Ovary (tissue), 9 donors: ENCODE results near the gene REG3A. TPM values are rescaled to one million over a fixed set of nuclear protein-coding genes. Genes with fewer than 3 reads are reported as not detected.

ENCODE experiments used
- DNase-seq, 5 donors: peaks; one replicate each; pipeline ENCODE4 v3.0.0-alpha.2; 2019 to 2020
- H3K27ac ChIP-seq, 2 donors: fragments of 200-600 bp; one replicate each; pipeline versions ENCODE4 v1.5.1 to v1.8.0; 2019 to 2022
- H3K27me3 ChIP-seq: fragments of 200-600 bp; one replicate; pipeline ENCODE4 v1.8.0; 2022
- H3K36me3 ChIP-seq: fragments of 200-600 bp; sonication (generic); one replicate; pipeline ENCODE4 v1.5.1; 2019
- H3K4me1 ChIP-seq: one replicate; pipeline ENCODE4 v1.8.1; 2013; ENCODE audit warnings: mild to moderate bottlenecking, moderate library complexity; ENCODE audit not compliant: insufficient read depth
- H3K4me3 ChIP-seq: fragments of 200-600 bp; sonication (generic); one replicate; pipeline ENCODE4 v1.5.1; 2017
- H3K9me3 ChIP-seq, 2 donors: fragments of 200-600 bp in 1 of 2; sonication (generic) in 1 of 2; one replicate each; pipeline versions ENCODE4 v1.5.1 to v1.8.1; 2013 to 2019; ENCODE audit warnings: mild to moderate bottlenecking in 1 of 2, moderate library complexity in 1 of 2
- EP300 ChIP-seq: sonication (generic); formaldehyde crosslinking; IDR thresholded peaks from one replicate; pipeline ENCODE4 v1.6.1; 2017; ENCODE audit warnings: antibody characterized with exemption
- POLR2A ChIP-seq: fragments of 450-650 bp; IDR thresholded peaks from one replicate; pipeline ENCODE4 v1.6.1; 2017; ENCODE audit warnings: antibody characterized with exemption, mild to moderate bottlenecking, moderate library complexity
- WGBS, 3 donors: extraction: QIAGEN DNeasy Blood & Tissue Kit in 1 of 3; methylation state at CpG; one replicate each; pipeline versions ENCODE4 v1.1.5 to v1.1.7; 2013 to 2017; 5-methylcytosine and 5-hydroxymethylcytosine counted together
- intact Hi-C, 4 donors: fragments of 100-400 bp; cut with DNase I; formaldehyde crosslinking; loops; one replicate each; pipeline versions ENCODE4 v1.11.0 to v1.15.1; 2022 to 2023
- polyA plus RNA-seq, 2 donors: library from polyadenylated mRNA; stranded (reverse); fragments of 200-250 nt in 1 of 2; fragments of 350-450 nt in 1 of 2; fragmentation: Illumina TruSeq in 1 of 2; extraction: RNeasy Lipid Tissue Mini Kit (QIAGEN cat#74804) in 1 of 2; gene quantifications; one replicate each; pipeline ENCODE4 v1.2.3, GENCODE V29; 2013 to 2014
- total RNA-seq, 7 donors: library from RNA; depleted of rRNA in 2 of 7; stranded (reverse); fragments of >200 nt in 2 of 7; fragmentation: NEBNext Ultra II Directional in 3 of 7; extraction: Animal tissue kit (Norgen Biotek cat#: 25700) in 3 of 7; gene quantifications; one replicate each; pipeline versions ENCODE4 v1.1.0 to v1.2.4, GENCODE V29; 2016 to 2023
- TF ChIP-seq, protein P1 (sequence below), 3 donors: fragments of 450-650 bp in 2 of 3; fragments of 200-600 bp in 1 of 3; IDR thresholded peaks; one replicate each; pipeline versions ENCODE4 v1.5.1 to v1.8.0; 2016 to 2022; ENCODE audit warnings: antibody characterized with exemption in 3 of 3, mild to moderate bottlenecking in 1 of 3
- donor health status: DM: no; HTN: no; CAD: no; lungs with moderate emphysema.
- donor health status: DM: no; HTN: no; CAD: no.
- donor health status: Bipolar disorder and iron deficiency.
- donor health status: DM: yes; HTN: yes; CAD: no.
- donor health status: DM: no; HTN: no; CAD: no.
- donor health status: DM: yes; HTN: yes; CAD: no.

Gene REG3A
- total and polyA plus RNA-seq, 9 donors = 0.41 TPM; not detected in 8

DNA sequence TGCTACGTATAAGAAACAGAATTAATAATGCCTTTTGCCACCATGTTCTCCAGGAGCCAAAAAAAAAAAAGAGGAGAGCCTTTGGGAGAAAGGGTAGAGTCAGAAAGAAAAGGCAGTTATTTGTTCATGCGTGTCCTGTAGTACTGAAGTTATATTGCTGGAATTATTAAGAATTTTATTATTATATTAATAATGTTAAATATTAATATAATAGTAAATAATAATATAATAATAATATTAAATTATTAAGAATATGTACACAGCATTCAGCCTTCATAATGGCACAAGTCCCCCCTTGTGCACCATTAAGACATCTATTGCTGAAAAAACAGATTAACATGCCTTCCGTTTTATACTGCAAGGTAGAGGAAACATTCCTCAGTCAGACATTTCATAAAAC lies 31.1 kb downstream of the REG3A start:
- no peak for DNase-seq
- H3K9me3 ChIP-seq = no peaks in the 10 kb centered on the region
- H3K4me1 ChIP-seq = no peaks in the 10 kb centered on the region
- intact Hi-C loops = no loop called here
- no peak for TF ChIP-seq POLR2A
- TF ChIP-seq EP300 = no peak
- TF ChIP-seq, protein P1, sequence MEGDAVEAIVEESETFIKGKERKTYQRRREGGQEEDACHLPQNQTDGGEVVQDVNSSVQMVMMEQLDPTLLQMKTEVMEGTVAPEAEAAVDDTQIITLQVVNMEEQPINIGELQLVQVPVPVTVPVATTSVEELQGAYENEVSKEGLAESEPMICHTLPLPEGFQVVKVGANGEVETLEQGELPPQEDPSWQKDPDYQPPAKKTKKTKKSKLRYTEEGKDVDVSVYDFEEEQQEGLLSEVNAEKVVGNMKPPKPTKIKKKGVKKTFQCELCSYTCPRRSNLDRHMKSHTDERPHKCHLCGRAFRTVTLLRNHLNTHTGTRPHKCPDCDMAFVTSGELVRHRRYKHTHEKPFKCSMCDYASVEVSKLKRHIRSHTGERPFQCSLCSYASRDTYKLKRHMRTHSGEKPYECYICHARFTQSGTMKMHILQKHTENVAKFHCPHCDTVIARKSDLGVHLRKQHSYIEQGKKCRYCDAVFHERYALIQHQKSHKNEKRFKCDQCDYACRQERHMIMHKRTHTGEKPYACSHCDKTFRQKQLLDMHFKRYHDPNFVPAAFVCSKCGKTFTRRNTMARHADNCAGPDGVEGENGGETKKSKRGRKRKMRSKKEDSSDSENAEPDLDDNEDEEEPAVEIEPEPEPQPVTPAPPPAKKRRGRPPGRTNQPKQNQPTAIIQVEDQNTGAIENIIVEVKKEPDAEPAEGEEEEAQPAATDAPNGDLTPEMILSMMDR (IDR thresholded peaks at IDR 0.05) = no peak
- H3K27me3 ChIP-seq = no peaks in the 10 kb centered on the region
- no peak overlapping the region for H3K4me3 ChIP-seq
- WGBS, 3 donors = 84 to 92% (median 89%) methylated on average over 3 of the region's 3 CpGs
- H3K36me3 ChIP-seq = no peaks in the 10 kb centered on the region
- H3K27ac ChIP-seq = no peak overlapping the region

DNA sequence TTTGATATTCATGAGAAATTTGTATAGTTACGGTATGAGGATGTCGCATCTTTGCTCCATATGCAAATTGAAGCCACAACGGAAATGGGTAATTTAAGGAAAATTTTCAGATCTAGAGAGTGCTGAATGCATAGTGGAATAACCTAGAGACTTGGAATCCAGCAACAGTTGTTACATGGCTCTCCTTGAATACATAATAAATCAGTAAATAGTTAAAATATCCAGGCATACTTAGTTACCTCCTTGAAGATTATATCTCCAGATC lies 33.9 kb downstream of the REG3A start:
- Histone ChIP-seq H3K27me3 (no peaks in the 10 kb centered on the region), H3K9me3 (no peaks in the 10 kb centered on the region), H3K4me3 (no peak overlapping the region), H3K36me3 (no peaks in the 10 kb centered on the region), H3K4me1 (no peaks in the 10 kb centered on the region), H3K27ac (no peak overlapping the region)
- DNase-seq = no peak
- TF ChIP-seq EP300 (no peak), POLR2A (no peak)
- TF ChIP-seq, protein P1 (IDR thresholded peaks at IDR 0.05) = no peak
- intact Hi-C loops = no loop called here
- whole genome bisulfite sequencing, 3 donors = 92 to 93% (median 92%) methylated on average over 3 of the region's 3 CpGs

DNA sequence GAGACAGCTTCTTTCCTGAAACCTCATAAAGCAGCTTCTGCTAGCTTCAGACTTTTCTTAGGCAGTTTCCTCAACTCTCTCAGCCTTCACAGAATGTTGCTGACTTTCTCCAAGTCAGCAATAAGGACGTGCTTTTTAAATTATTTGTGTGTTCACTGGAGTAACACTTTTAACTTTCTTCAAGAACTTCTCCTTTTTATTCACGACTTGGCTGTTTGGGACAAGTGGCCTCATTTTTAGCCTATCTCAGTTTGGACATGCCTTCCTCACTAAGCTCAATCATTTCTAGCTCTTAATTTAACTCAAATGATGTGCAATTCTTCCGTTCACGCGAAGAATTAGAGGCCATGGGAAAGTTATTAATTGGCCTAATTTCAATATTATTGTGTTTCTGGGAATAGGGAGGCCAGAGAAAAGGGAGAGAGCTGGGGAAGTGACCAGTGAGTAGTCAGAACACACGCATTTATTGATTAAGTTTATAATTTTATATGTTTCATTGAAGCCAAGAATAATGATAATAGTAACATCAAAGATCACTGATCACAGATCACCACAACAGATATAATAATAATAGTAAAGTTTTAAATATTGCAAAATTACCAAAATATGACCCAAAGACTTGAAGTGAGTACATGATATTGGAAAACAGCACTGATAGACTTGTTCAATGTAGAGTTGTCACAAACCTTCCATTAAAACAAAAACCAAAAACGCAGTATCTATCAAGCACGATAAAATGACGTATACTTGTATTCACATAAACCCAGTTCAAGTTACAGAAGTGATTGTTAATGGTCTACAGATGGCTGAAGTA lies 34.4 kb downstream of the REG3A start:
- Histone ChIP-seq H3K27ac (no peak overlapping the region), H3K27me3 (no peaks in the 10 kb centered on the region), H3K4me1 (no peaks in the 10 kb centered on the region), H3K36me3 (no peaks in the 10 kb centered on the region), H3K9me3 (no peaks in the 10 kb centered on the region), H3K4me3 (no peak overlapping the region)
- 78 to 90% (median 85%) methylated on average over 9 of the region's 9 CpGs for WGBS, 3 donors
- intact Hi-C loops = no loop called here
- DNase-seq = no peak
- TF ChIP-seq EP300 = no peak

DNA sequence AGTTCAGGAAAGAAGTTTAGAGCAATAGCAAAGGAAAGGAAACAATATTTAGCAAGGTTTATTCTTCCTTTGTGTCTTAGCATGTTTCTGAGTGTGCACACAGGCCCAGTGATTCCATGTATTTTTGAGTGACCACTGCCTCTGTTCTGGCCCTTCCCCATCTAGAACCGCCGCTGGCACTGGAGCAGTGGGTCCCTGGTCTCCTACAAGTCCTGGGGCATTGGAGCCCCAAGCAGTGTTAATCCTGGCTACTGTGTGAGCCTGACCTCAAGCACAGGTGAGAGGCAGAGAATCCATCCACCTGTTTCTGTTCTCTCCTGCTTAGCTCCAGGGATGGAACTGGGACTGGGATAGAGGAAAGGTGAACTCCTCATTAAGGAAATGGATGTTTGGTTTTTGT lies 36.9 kb downstream of the REG3A start:
- Histone ChIP-seq H3K4me1 (no peaks in the 10 kb centered on the region), H3K9me3 (no peaks in the 10 kb centered on the region), H3K36me3 (no peaks in the 10 kb centered on the region), H3K27me3 (no peaks in the 10 kb centered on the region), H3K4me3 (no peak overlapping the region), H3K27ac (no peak overlapping the region)
- TF ChIP-seq POLR2A (no peak), EP300 (no peak)
- TF ChIP-seq, protein P1 (IDR thresholded peaks at IDR 0.05) = no peak
- no peak for DNase-seq
- intact Hi-C loops = no loop called here
- WGBS, 3 donors = 93 to 97% (median 93%) methylated on average over 2 of the region's 2 CpGs

DNA sequence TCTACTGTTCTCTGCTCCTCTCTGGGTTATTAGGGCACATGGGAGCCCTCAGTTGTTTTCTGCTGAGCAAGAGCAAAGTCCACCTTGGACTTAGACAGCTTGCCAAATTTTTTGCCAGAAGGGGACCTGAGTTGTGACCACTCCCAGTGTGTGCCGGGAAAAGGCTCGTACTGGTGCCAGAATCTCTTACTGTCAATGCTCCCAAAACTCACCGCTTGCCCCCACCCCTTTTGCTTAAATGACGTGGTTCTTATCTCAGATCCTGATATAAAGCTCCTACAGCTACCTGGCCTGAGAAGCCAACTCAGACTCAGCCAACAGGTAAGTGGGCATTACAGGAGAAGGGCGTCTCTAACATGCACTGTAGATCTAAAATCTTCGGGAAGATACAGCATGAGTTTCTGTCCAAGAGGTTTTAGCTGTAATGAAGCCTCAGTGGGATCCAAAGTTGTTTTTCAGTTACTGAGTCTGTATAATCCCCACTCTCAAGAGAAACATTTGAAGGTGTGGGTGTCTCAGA lies 39.3 kb downstream of the REG3A start, which contains the start of gene REG1A:
TSS of gene REG1A (plus strand) at position 295 of the 520 bp plus-strand sequence. CDS start 374 bp downstream, outside the sequence.
- Histone ChIP-seq H3K27ac (no peak within 1 kb of the TSS), H3K9me3 (no peaks in the 10 kb centered on the region), H3K27me3 (no peaks in the 10 kb centered on the region), H3K4me1 (no peaks in the 10 kb centered on the region), H3K36me3 (no peaks in the 10 kb centered on the region), H3K4me3 (no peak within 1 kb of the TSS)
- DNase-seq = no peak
- intact Hi-C loops = no loop called here
- 65 to 70% (median 67%) methylated on average over 6 of the region's 6 CpGs for WGBS, 3 donors
- no peak for TF ChIP-seq EP300
- no peak for TF ChIP-seq POLR2A
- TF ChIP-seq, protein P1 (IDR thresholded peaks at IDR 0.05) = no peak
